Calu3 (cell line): ENCODE measurements around the gene RACGAP1. TPM values are rescaled to one million over a fixed set of nuclear protein-coding genes. Genes with fewer than 3 reads are reported as not detected.

Source experiments
- BruUV-seq: library from RNA; stranded (reverse); fragments of 400-500 nt; replicated peaks from 2 replicates; lab custom pipeline; 2021; lab: Mats Ljungman, UMichigan
- CTCF ChIA-PET: fragments of 300-600 bp; sonication (Branson Sonifier 250); formaldehyde crosslinking; loops from one replicate; lab custom pipeline; 2022; ENCODE audit warnings: antibody characterized with exemption; lab: Charles Lee
- DNase-seq: peaks from one replicate; pipeline ENCODE4 v3.0.0; 2022
- H3K27ac Mint-ChIP-seq: one replicate; pipeline ENCODE4 v1.8.0; 2022; ENCODE audit warnings: mixed read lengths; ENCODE audit not compliant: unreplicated experiment
- H3K27me3 Mint-ChIP-seq: one replicate; pipeline ENCODE4 v1.8.0; 2022; ENCODE audit warnings: mixed read lengths; ENCODE audit not compliant: unreplicated experiment
- H3K36me3 Mint-ChIP-seq: one replicate; pipeline ENCODE4 v1.8.0; 2022; ENCODE audit warnings: mild to moderate bottlenecking, moderate library complexity, mixed read lengths; ENCODE audit not compliant: insufficient read depth, unreplicated experiment
- H3K4me1 Mint-ChIP-seq: one replicate; pipeline ENCODE4 v1.8.0; 2022; ENCODE audit warnings: mild to moderate bottlenecking, low read depth, mixed read lengths; ENCODE audit not compliant: unreplicated experiment
- H3K4me3 Mint-ChIP-seq: one replicate; pipeline ENCODE4 v1.8.0; 2022; ENCODE audit warnings: mild to moderate bottlenecking, low read depth, moderate library complexity, mixed read lengths; ENCODE audit not compliant: unreplicated experiment
- H3K9me3 Mint-ChIP-seq: one replicate; pipeline ENCODE4 v1.8.0; 2022; ENCODE audit warnings: low read depth, mixed read lengths; ENCODE audit not compliant: unreplicated experiment
- intact Hi-C: fragments of 100-400 bp; cut with micrococcal nuclease; formaldehyde crosslinking; loops from one replicate; pipeline ENCODE4 v1.10.0; 2022; ENCODE audit not compliant: unreplicated experiment
- total RNA-seq: library from RNA; stranded (reverse); gene quantifications from 2 replicates; pipeline ENCODE4 v1.2.3, GENCODE V29; 2022
- TF ChIP-seq, protein P1 (sequence below): fragments of 200-600 bp; IDR thresholded peaks from one replicate; pipeline ENCODE4 v1.8.0; 2022; ENCODE audit warnings: antibody characterized with exemption; ENCODE audit not compliant: unreplicated experiment

The RACGAP1 gene
- total RNA-seq, 1 experiment from 2014 or later: 62.0 TPM

DNA sequence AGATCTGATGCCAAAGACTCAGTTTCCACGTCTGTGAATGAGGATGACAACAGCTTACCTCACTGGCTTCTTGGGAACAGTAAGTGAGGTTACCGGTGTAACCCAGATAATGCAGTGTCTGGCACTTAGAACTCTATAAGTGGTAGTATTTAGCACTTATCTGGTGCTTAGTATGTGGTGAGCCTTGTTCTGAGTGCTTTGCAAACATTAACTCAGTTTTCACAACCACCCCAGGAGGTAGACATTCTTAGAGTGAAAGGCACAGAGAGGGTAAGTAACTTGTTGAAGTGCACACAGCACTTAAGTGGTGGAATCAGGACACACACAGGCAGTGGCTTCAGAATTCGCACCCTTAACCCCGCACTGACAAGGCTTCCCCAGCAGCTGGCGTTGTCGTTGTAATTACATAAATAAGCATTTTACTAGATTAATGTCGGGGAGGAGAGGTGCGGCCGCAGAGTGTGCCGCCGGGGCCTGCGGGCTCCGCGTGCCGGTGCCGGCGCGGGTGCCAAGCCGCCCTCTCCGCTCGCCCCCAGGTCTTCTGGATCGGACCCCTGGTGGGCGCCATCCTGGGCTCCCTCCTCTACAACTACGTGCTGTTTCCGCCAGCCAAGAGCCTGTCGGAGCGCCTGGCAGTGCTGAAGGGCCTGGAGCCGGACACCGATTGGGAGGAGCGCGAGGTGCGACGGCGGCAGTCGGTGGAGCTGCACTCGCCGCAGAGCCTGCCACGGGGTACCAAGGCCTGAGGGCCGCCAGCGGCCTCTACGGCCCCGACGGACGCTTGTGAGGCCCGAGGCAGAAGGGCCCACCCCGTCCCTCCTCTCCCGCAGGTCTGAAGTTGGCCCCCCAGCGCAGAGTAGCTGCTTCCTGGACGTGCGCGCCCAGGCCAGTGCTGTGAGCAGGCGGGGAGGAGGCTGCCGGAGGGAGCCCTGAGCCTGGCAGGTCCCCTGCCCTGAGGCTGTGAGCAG lies 70.1 kb downstream of the RACGAP1 start:
- H3K36me3 Mint-ChIP-seq: peaks cover 1% of the 10 kb centered on the region
- CTCF ChIA-PET: no interaction called here
- intact Hi-C loops: no loop called here
- peaks cover 17% of the 10 kb centered on the region for H3K4me1 Mint-ChIP-seq
- DNase-seq: no peak
- H3K27me3 Mint-ChIP-seq: peaks cover 4% of the 10 kb centered on the region
- TF ChIP-seq, protein P1, sequence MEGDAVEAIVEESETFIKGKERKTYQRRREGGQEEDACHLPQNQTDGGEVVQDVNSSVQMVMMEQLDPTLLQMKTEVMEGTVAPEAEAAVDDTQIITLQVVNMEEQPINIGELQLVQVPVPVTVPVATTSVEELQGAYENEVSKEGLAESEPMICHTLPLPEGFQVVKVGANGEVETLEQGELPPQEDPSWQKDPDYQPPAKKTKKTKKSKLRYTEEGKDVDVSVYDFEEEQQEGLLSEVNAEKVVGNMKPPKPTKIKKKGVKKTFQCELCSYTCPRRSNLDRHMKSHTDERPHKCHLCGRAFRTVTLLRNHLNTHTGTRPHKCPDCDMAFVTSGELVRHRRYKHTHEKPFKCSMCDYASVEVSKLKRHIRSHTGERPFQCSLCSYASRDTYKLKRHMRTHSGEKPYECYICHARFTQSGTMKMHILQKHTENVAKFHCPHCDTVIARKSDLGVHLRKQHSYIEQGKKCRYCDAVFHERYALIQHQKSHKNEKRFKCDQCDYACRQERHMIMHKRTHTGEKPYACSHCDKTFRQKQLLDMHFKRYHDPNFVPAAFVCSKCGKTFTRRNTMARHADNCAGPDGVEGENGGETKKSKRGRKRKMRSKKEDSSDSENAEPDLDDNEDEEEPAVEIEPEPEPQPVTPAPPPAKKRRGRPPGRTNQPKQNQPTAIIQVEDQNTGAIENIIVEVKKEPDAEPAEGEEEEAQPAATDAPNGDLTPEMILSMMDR: no peak
- H3K4me3 Mint-ChIP-seq: no peak overlapping the region
- no peaks in the 10 kb centered on the region for H3K9me3 Mint-ChIP-seq
- no peak overlapping the region for H3K27ac Mint-ChIP-seq
- BruUV-seq: no TSS peak

DNA sequence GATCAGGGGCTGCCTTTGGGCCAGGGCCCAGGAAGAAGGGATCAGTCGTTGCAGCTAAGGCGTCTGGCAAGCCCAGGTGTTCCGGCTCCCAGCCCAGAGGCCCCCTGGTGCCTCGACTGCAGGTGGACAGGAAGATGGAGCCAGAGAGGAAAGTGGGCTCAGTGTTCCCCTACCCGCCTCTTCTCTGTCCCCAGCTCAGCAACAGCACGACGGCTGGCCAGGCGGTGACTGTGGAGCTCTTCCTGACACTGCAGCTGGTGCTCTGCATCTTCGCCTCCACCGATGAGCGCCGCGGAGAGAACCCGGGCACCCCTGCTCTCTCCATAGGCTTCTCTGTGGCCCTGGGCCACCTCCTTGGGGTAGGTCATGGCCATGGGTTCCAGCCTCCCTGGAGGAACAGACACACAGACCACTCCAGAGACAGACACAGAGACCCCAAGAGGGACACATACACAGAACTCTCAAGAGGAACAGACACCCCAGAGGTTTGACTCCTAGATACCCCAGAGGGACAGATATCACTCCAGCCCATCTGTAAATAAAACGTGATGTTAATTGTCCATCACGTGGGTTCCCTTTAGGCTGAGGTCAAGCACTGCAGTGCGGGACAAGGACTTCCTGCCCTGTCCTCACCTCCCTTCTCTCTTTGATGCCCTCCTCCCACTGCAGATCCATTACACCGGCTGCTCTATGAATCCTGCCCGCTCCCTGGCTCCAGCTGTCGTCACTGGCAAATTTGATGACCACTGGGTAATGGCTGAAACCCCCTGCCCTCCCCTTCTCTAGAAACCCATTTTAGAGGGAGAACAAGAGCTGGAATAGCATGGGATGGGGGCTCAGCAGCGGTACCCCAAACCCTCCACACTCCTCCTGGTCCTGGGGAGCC lies 71.1 kb downstream of the RACGAP1 start:
- CTCF ChIA-PET: no interaction called here
- Mint-ChIP-seq H3K4me1 (peaks cover 13% of the 10 kb centered on the region), H3K36me3 (no peaks in the 10 kb centered on the region)

DNA sequence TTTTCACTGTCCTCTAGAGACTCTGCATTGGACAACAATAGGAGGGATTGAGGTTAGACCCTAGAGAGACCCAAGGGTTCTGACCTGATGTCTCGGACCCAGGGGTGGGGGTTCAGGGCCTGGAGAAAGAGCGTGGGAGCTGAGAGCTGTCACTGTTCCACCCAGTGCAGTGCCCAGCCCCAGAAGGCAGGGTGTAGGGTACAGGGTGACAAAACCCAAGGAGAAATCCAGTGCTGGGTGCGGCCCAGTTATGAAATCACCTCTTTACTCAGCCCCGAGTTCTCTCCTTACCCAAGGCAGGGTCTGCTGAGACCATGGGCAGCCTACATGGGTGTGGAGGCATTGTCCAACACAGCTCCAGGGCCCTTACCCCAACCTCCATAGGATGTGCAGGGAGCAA lies 72.1 kb downstream of the RACGAP1 start:
- intact Hi-C loops: no loop called here
- DNase-seq: no peak
- CTCF ChIA-PET: no interaction called here
- Mint-ChIP-seq H3K4me3 (no peak overlapping the region), H3K27me3 (no peaks in the 10 kb centered on the region), H3K4me1 (peaks cover 13% of the 10 kb centered on the region), H3K27ac (no peak overlapping the region), H3K36me3 (no peaks in the 10 kb centered on the region), H3K9me3 (no peaks in the 10 kb centered on the region)
- TF ChIP-seq, protein P1: no peak
- no TSS peak for BruUV-seq

More for the DNA sequence above, 71.1 kb downstream of the RACGAP1 start:
- TF ChIP-seq, protein P1: no peak
- BruUV-seq: no TSS peak
- intact Hi-C loops: no loop called here
- Mint-ChIP-seq H3K27me3 (no peaks in the 10 kb centered on the region), H3K4me3 (no peak overlapping the region), H3K9me3 (no peaks in the 10 kb centered on the region), H3K27ac (no peak overlapping the region)
- no peak for DNase-seq

DNA sequence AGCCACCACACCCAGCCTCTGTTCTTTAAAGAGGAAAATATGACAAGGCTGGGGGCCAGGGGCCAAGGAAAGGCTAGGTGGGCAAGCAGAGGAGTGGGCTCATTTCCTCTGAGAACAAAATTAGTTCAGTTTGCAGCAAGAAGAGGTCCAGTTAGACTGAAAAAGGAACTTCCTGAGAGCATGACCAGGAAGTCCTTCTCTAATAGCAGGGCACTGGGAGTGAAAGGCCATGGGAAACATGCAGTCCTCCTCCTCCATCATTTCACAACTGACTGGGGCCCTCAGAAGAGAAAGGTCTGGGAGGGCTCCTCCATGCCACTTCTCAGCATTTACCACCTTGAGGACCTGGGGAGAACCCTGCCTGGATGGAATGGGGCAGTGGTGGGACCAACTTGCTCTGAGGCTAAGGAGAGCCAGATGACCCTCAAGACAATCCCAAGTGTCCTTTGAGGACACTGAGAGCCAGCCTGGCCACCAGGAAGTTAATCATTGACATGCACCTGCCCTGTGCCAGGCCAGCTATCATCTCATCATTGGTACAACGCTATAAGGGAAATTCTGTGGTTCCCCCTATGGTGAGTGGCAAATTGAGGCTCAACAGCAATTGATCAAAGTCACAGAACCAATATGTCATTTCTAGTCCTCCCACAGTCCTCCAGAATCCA lies 72.8 kb downstream of the RACGAP1 start:
- intact Hi-C loops: no loop called here
- TF ChIP-seq, protein P1: no peak
- CTCF ChIA-PET: interaction anchor here (0.7 kb wide), 1 partner anchor 10 kb away, joined by 3 read pairs; no protein-coding TSS in a partner anchor
- no peak for DNase-seq
- Mint-ChIP-seq H3K36me3 (no peaks in the 10 kb centered on the region), H3K4me1 (peaks cover 12% of the 10 kb centered on the region), H3K4me3 (no peak overlapping the region), H3K9me3 (no peaks in the 10 kb centered on the region), H3K27ac (no peak overlapping the region), H3K27me3 (no peaks in the 10 kb centered on the region)
- no TSS peak for BruUV-seq
